IMR-90 (cell line): ENCODE results near the gene BLTP3B. TPM values are rescaled to one million over a fixed set of nuclear protein-coding genes. Genes with fewer than 3 reads are reported as not detected.

Source experiments
- ATAC-seq: fragments of 200-7000 bp; cut with Tn5 transposase; 2 replicates; pipeline ENCODE4 v1.9.1; 2020; ENCODE audit warnings: low read depth, mild to moderate bottlenecking, moderate library complexity
- BruUV-seq: library from RNA; stranded (reverse); fragments of 400-500 nt; replicated peaks from 2 replicates; lab custom pipeline; 2021; lab: Mats Ljungman, UMichigan
- CTCF ChIA-PET: fragments of 300-600 bp; formaldehyde crosslinking; extraction: SDS; loops from one replicate; lab custom pipeline; 2021; ENCODE audit warnings: antibody characterized with exemption; lab: Yijun Ruan, JAX
- POLR2A ChIA-PET: fragments of 300-600 bp; sonication (Branson Sonifier 250); formaldehyde crosslinking; loops from one replicate; lab custom pipeline; 2022; ENCODE audit warnings: antibody characterized with exemption; ENCODE audit not compliant: unreplicated experiment; lab: Charles Lee
- DNase-seq: peaks from one replicate; pipeline ENCODE4 v3.0.0; 2013
- H2AFZ ChIP-seq: replicated peaks from 2 replicates; pipeline ENCODE3; 2013; ENCODE audit warnings: low read length, mild to moderate bottlenecking; ENCODE audit not compliant: poor library complexity
- H2AK5ac ChIP-seq: 2 replicates; pipeline ENCODE4 v1.6.1; 2013; ENCODE audit warnings: low read depth, low read length, inconsistent platforms
- H2AK9ac ChIP-seq: replicated peaks from 2 replicates; pipeline ENCODE3; 2013; ENCODE audit warnings: mild to moderate bottlenecking, low read depth, low read length, moderate library complexity; ENCODE audit not compliant: poor library complexity
- H2BK120ac ChIP-seq: 2 replicates; pipeline ENCODE4 v1.6.1; 2013; ENCODE audit warnings: low read depth, low read length, inconsistent platforms
- H2BK15ac ChIP-seq: 3 replicates; pipeline ENCODE4 v1.6.1; 2013; ENCODE audit warnings: low read depth, low read length, inconsistent platforms
- H2BK20ac ChIP-seq: 2 replicates; pipeline ENCODE4 v1.6.1; 2013; ENCODE audit warnings: low read depth, mild to moderate bottlenecking, inconsistent platforms, low read length, moderate library complexity
- H2BK5ac ChIP-seq: 2 replicates; pipeline ENCODE4 v1.6.1; 2013; ENCODE audit warnings: mild to moderate bottlenecking, low read depth, low read length, inconsistent platforms; ENCODE audit not compliant: poor library complexity, severe bottlenecking
- H3K14ac ChIP-seq: replicated peaks from 2 replicates; pipeline ENCODE4 v1.6.1; 2013; ENCODE audit warnings: low read depth, low read length, inconsistent platforms
- H3K18ac ChIP-seq: 2 replicates; pipeline ENCODE4 v1.6.1; 2013; ENCODE audit warnings: low read depth, low read length, control low read depth
- H3K23ac ChIP-seq: 2 replicates; pipeline ENCODE4 v1.6.1; 2013; ENCODE audit warnings: low read depth, low read length, inconsistent platforms
- H3K27ac ChIP-seq: 2 replicates; pipeline ENCODE4 v1.5.1; 2013; ENCODE audit warnings: mild to moderate bottlenecking, control low read depth, low read length; ENCODE audit not compliant: insufficient read depth
- H3K27me3 ChIP-seq: 2 replicates; pipeline ENCODE4 v1.6.1; 2013; ENCODE audit warnings: low read length; ENCODE audit not compliant: control insufficient read depth, insufficient read depth
- H3K36me3 ChIP-seq: 2 replicates; pipeline ENCODE4 v1.6.1; 2013; ENCODE audit warnings: low read length, mixed read lengths; ENCODE audit not compliant: control insufficient read depth, insufficient read depth
- H3K4ac ChIP-seq: 2 replicates; pipeline ENCODE4 v1.6.1; 2013; ENCODE audit warnings: low read depth, low read length, inconsistent platforms
- H3K4me1 ChIP-seq: 2 replicates; pipeline ENCODE4 v1.6.1; 2013; ENCODE audit warnings: low read length, mixed read lengths; ENCODE audit not compliant: control insufficient read depth, insufficient read depth
- H3K4me2 ChIP-seq: 2 replicates; pipeline ENCODE4 v1.6.1; 2013; ENCODE audit warnings: low read depth, mild to moderate bottlenecking, control low read depth, low read length, moderate library complexity
- H3K4me3 ChIP-seq: 2 replicates; pipeline ENCODE4 v1.5.1; 2013; ENCODE audit warnings: low read depth, mild to moderate bottlenecking, control low read depth, low read length, moderate library complexity; ENCODE audit not compliant: insufficient read depth
- H3K56ac ChIP-seq: 2 replicates; pipeline ENCODE4 v1.6.1; 2013; ENCODE audit warnings: low read length, inconsistent platforms; ENCODE audit not compliant: insufficient read depth; ENCODE audit errors: extremely low read depth
- H3K79me1 ChIP-seq, 2 experiments: 2 replicates each; pipeline ENCODE4 v1.6.1; 2013; ENCODE audit warnings: low read length in 2 of 2, inconsistent platforms in 1 of 2, low read depth in 1 of 2
- H3K9ac ChIP-seq: 2 replicates; pipeline ENCODE4 v1.6.1; 2013; ENCODE audit warnings: low read depth, low read length, control low read depth
- H3K9me1 ChIP-seq: 2 replicates; pipeline ENCODE4 v1.6.1; 2013; ENCODE audit warnings: low read length, inconsistent platforms; ENCODE audit not compliant: insufficient read depth
- H3K9me3 ChIP-seq: 2 replicates; pipeline ENCODE4 v1.6.1; 2013; ENCODE audit warnings: low read length; ENCODE audit not compliant: control insufficient read depth, insufficient read depth
- H4K20me1 ChIP-seq: 2 replicates; pipeline ENCODE4 v1.6.1; 2013; ENCODE audit warnings: low read length, inconsistent platforms; ENCODE audit not compliant: insufficient read depth
- H4K5ac ChIP-seq: 2 replicates; pipeline ENCODE4 v1.6.1; 2013; ENCODE audit warnings: mild to moderate bottlenecking, low read depth, low read length, control low read depth
- H4K8ac ChIP-seq, 2 experiments: 2 replicates each; pipeline ENCODE4 v1.6.1; 2013; ENCODE audit warnings: low read depth in 2 of 2, low read length in 2 of 2, control low read depth in 1 of 2, inconsistent platforms in 1 of 2
- H4K91ac ChIP-seq: 2 replicates; pipeline ENCODE4 v1.6.1; 2013; ENCODE audit warnings: low read depth, low read length, inconsistent platforms; ENCODE audit not compliant: insufficient read depth
- CEBPB ChIP-seq: IDR thresholded peaks from 2 replicates; pipeline ENCODE4 v1.6.1; 2012; ENCODE audit warnings: low read depth, low read length, improper control_type of control experiment
- WGBS, 2 experiments: methylation state at CpG; one replicate each; pipeline versions ENCODE4 v1.1.5 to v1.1.7; 2013; ENCODE audit warnings: missing lambda C conversion rate in 2 of 2; ENCODE audit not compliant: insufficient read length in 1 of 2; ENCODE audit errors: extremely low coverage in 2 of 2; 5-methylcytosine and 5-hydroxymethylcytosine counted together
- dilution Hi-C: fragments of 300-500 bp; cut with HindIII; formaldehyde crosslinking; loops from one replicate; pipeline ENCODE4 v1.14.3; 2018; ENCODE audit warnings: low sequenced_read_pairs; ENCODE audit not compliant: unreplicated experiment
- in situ Hi-C: fragments of 300-500 bp; cut with MboI; formaldehyde crosslinking; loops from 3 replicates; pipeline ENCODE4 v1.14.3; 2019; ENCODE audit warnings: low sequenced_read_pairs, inconsistent platforms, mixed read lengths
- intact Hi-C: fragments of 100-400 bp; cut with micrococcal nuclease; formaldehyde crosslinking; loops from 2 replicates; pipeline ENCODE4 v1.10.0; 2022
- polyA plus RNA-seq, 3 experiments: library from polyadenylated mRNA; depleted of rRNA; stranded (reverse); fragments of >200 nt; gene quantifications; 2 replicates each; pipeline ENCODE4 v1.2.3, GENCODE V29; 2012; ENCODE audit warnings: low replicate concordance in 1 of 3
- total RNA-seq: library from RNA; depleted of rRNA; stranded (reverse); fragments of >200 nt; gene quantifications from 2 replicates; pipeline ENCODE4 v1.2.3, GENCODE V29; 2012

BLTP3B gene
- total and polyA plus RNA-seq, 2 of the 4 experiments (the other 2 are of a cell fraction) = 8.9 to 38.7 TPM

DNA sequence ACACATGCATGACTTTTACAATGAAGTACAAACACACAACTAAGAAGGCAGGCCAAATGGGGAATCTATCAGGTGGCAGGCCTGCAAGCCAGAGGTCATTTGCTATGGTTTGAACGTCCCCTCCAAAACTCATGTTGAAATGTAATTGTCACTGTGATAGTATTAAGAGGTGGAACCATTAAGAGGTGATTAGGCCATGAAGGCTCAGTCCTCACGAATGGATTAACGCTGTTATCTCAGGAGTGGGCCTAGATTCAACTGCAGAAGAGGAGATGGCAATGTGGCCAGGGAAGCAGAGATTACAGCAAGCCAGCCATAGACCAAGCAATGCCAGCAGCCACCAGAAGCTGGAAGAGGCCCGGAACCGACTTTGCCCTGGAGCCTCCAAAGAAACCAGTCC, 44.4 kb upstream of the BLTP3B start:
- no peak overlapping the region for H2AK5ac ChIP-seq
- no peak overlapping the region for H4K91ac ChIP-seq
- no peak overlapping the region for H4K5ac ChIP-seq
- H2BK20ac ChIP-seq = no peak overlapping the region
- no peak overlapping the region for H3K4me2 ChIP-seq
- H3K9ac ChIP-seq = no peak overlapping the region
- no peaks in the 10 kb centered on the region; the same call in 1 of the 2 replicates for H3K9me1 ChIP-seq
- ChIA-PET POLR2A (no interaction called here), CTCF (interaction anchor here (1.6 kb wide), 1 partner anchor 16 kb away, joined by 3 read pairs; no protein-coding TSS in a partner anchor)
- no peaks in the 10 kb centered on the region for H3K79me1 ChIP-seq
- H3K14ac ChIP-seq = no peak overlapping the region
- H2BK5ac ChIP-seq = no peak overlapping the region
- H3K23ac ChIP-seq = no peak overlapping the region
- no peak overlapping the region for H2AK9ac ChIP-seq
- no peak overlapping the region for H3K4me3 ChIP-seq
- H3K36me3 ChIP-seq = no peaks in the 10 kb centered on the region
- BruUV-seq = no TSS peak
- dilution Hi-C loops (no loop called here), in situ Hi-C loops (no loop called here), intact Hi-C loops (no loop called here)
- WGBS, 2 experiments = no CpG with 5 or more reads among the region's 5 CpGs
- ATAC-seq (no peak), DNase-seq (no peak)
- H2AFZ ChIP-seq = no peak overlapping the region
- no peak overlapping the region for H2BK15ac ChIP-seq
- no peak overlapping the region for H2BK120ac ChIP-seq
- no peaks in the 10 kb centered on the region for H3K9me3 ChIP-seq
- H3K4me1 ChIP-seq = peaks cover 6% of the 10 kb centered on the region; the same call in 1 of the 2 replicates
- H3K27me3 ChIP-seq = no peaks in the 10 kb centered on the region
- no peak overlapping the region for H4K8ac ChIP-seq
- H3K18ac ChIP-seq = no peak overlapping the region
- H4K20me1 ChIP-seq = no peaks in the 10 kb centered on the region
- no peak overlapping the region for H3K27ac ChIP-seq
- H3K56ac ChIP-seq = no peak overlapping the region
- no peak for TF ChIP-seq CEBPB
- no peak overlapping the region for H3K4ac ChIP-seq
